Thoracic aorta (tissue), 2 donors: ENCODE data around the gene IBTK. TPM values are rescaled to one million over a fixed set of nuclear protein-coding genes. Genes with fewer than 3 reads are reported as not detected.
A peak's percentile ranks its signal among the peaks of the same experiment; 100 is the strongest.

ENCODE experiments used
- ATAC-seq: fragments of 150-250 bp; one replicate; pipeline ENCODE4 v1.8.0; 2017; ENCODE audit warnings: low read depth; ENCODE audit not compliant: insufficient number of reproducible peaks, low FRiP score
- DNase-seq: peaks from one replicate; pipeline ENCODE4 v3.0.0-alpha.2; 2020; ENCODE audit warnings: low spot score
- H3K27ac ChIP-seq, 2 donors: fragments of 200-600 bp; sonication (generic); 1 replicate in 1 of 2; 2 replicates in 1 of 2; pipeline ENCODE4 v1.5.1; 2016; ENCODE audit warnings: mild to moderate bottlenecking in 2 of 2, moderate library complexity in 2 of 2
- H3K27me3 ChIP-seq: fragments of 200-600 bp; sonication (generic); replicated peaks from 2 replicates; pipeline ENCODE4 v1.6.0; 2016; ENCODE audit warnings: mild to moderate bottlenecking; ENCODE audit not compliant: insufficient read depth
- H3K36me3 ChIP-seq: fragments of 200-600 bp; sonication (generic); one replicate; pipeline ENCODE4 v1.5.1; 2016
- H3K4me1 ChIP-seq, 2 donors: fragments of 200-600 bp; sonication (generic); 1 replicate in 1 of 2; 2 replicates in 1 of 2; pipeline versions ENCODE4 v1.5.1 to v1.6.0; 2016; ENCODE audit warnings: low read depth in 2 of 2, mild to moderate bottlenecking in 1 of 2; ENCODE audit not compliant: control insufficient read depth in 1 of 2
- H3K4me3 ChIP-seq: fragments of 200-600 bp; sonication (generic); 2 replicates; pipeline ENCODE4 v1.5.1; 2016; ENCODE audit warnings: mild to moderate bottlenecking
- H3K9me3 ChIP-seq: fragments of 200-600 bp; sonication (generic); 2 replicates; pipeline ENCODE4 v1.5.1; 2016
- total RNA-seq, 2 donors: library from RNA; depleted of rRNA; stranded (reverse); fragments of >200 nt; gene quantifications; one replicate each; pipeline versions ENCODE4 v1.1.0 to v1.2.3, GENCODE V29; 2016
- TF ChIP-seq, protein P1 (sequence below): fragments of 200-600 bp; sonication (generic); IDR thresholded peaks from one replicate; pipeline ENCODE4 v1.5.1; 2019; ENCODE audit warnings: antibody characterized with exemption

IBTK gene
- total RNA-seq, 2 donors from 2014 or later, result 18.1 to 36.8 TPM

DNA sequence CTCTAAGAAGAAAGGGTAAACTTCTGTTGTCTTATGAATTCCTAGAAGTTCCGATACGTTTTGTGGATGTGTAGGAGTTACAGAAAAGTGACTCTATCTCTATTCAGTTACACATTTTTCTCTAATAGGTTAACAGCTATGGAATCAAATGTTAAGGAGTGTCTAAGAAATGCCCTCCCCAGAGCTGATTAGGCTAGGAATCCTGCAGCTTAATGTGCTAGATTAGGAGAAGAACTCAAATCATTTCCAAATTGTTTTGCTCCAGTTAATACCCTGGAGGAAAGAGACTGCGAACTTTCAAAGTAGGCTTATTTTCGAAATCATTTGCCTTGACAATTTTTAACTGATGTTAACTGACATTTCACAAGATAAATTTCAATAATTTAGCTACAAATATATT is 51.9 kb downstream of the IBTK start:
- DNase-seq, result no peak
- TF ChIP-seq, protein P1, sequence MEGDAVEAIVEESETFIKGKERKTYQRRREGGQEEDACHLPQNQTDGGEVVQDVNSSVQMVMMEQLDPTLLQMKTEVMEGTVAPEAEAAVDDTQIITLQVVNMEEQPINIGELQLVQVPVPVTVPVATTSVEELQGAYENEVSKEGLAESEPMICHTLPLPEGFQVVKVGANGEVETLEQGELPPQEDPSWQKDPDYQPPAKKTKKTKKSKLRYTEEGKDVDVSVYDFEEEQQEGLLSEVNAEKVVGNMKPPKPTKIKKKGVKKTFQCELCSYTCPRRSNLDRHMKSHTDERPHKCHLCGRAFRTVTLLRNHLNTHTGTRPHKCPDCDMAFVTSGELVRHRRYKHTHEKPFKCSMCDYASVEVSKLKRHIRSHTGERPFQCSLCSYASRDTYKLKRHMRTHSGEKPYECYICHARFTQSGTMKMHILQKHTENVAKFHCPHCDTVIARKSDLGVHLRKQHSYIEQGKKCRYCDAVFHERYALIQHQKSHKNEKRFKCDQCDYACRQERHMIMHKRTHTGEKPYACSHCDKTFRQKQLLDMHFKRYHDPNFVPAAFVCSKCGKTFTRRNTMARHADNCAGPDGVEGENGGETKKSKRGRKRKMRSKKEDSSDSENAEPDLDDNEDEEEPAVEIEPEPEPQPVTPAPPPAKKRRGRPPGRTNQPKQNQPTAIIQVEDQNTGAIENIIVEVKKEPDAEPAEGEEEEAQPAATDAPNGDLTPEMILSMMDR, result no peak
- Histone ChIP-seq H3K27me3 (no peaks in the 10 kb centered on the region), H3K9me3 (no peaks in the 10 kb centered on the region), H3K36me3 (peaks cover 33% of the 10 kb centered on the region), H3K27ac (no peak overlapping the region), H3K4me1 (no peaks in the 10 kb centered on the region), H3K4me3 (no peak overlapping the region)
- ATAC-seq, result no peak

DNA sequence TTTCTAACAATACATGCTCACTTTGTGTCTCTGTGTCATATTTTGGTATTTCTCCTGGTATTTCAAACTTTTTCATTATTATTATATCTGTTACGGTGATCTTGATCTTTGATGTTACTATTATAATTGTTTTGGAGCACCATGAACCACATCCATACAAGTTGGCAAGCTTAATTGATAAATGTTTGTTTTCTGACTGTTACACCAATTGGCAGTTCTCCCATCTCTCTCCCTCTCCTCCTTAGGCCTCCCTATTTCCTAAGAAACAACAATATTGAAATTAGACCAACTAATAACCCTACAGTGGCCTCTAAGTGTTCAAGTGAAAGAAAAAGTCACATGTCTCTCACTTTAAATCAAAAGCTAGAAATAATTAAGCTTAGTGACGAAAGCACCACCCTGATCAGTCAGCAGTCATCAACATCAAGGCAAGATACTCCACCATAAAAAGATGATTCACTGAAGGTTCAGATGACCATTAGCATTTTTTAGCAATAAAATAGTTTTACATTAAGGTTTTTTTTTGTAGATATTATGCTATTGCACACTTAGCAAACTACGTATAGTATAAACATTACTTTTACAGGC is 61.5 kb downstream of the IBTK start:
- Histone ChIP-seq H3K4me1 (peaks cover 0 to 4% of the 10 kb centered on the region in 2 donors), H3K4me3 (no peak overlapping the region), H3K36me3 (peaks cover 21% of the 10 kb centered on the region), H3K9me3 (no peaks in the 10 kb centered on the region), H3K27ac (peak overlapping the region in 1 of 2 donors; percentile 12), H3K27me3 (no peaks in the 10 kb centered on the region)
- TF ChIP-seq, protein P1, result no peak
- DNase-seq, result no peak
- ATAC-seq, result no peak

DNA sequence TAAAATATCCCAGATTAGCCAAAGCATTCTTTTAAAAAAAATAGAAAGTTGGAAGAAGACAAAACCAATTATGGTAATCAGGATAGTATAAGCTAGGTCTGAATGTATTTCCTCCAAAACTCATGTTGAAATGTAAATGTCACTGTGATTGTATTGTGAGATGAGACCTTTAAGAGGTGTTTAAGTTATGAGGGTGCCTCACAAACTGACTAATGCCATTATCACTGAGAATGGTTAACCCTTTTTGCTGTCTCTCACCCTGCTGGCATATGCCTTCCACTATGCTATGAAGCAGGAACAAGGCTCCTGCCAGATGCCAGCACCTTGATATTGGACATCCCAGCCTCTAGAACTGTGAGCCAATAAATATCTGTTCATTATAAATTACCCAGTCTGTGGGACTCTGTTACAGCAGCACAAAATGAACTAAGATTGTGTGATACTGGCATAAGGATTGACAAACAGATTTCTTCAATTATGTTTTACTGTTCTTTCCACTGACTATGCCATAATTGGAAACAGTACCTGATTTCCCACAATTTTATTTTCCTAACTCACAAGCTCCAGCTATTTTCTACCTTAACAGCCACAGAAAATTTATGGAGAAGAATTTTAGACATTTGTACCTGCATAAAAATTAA is 63.8 kb downstream of the IBTK start:
- no peak for DNase-seq
- Histone ChIP-seq H3K4me1 (peaks cover 0 to 4% of the 10 kb centered on the region in 2 donors), H3K27me3 (no peaks in the 10 kb centered on the region), H3K36me3 (peaks cover 12% of the 10 kb centered on the region), H3K9me3 (no peaks in the 10 kb centered on the region), H3K4me3 (no peak overlapping the region), H3K27ac (no peak overlapping the region)
- no peak for ATAC-seq
- TF ChIP-seq, protein P1, result no peak

DNA sequence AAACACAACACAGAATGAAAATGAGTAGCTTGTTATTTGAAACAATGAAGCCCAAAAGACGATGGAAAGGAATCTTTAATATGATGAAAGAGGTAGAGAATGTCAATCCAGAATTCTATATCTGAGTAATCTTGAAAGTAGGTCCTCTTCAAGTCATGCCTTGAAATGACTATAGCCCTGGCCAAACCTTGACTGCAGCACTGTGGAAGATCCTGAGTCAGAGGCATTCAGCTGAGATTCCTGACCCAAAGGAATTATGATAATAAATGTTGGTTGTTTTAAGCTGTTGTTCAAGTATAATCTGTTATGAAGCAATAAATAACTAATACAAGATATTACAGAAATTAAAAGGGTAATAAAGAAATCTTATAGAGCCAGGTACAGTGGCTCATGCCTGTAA is 64.8 kb downstream of the IBTK start:
- Histone ChIP-seq H3K4me1 (peaks cover 0 to 4% of the 10 kb centered on the region in 2 donors), H3K4me3 (no peak overlapping the region), H3K36me3 (peaks cover 10% of the 10 kb centered on the region), H3K9me3 (no peaks in the 10 kb centered on the region), H3K27ac (no peak overlapping the region), H3K27me3 (no peaks in the 10 kb centered on the region)
- ATAC-seq (no peak), DNase-seq (no peak)
- TF ChIP-seq, protein P1, result no peak

DNA sequence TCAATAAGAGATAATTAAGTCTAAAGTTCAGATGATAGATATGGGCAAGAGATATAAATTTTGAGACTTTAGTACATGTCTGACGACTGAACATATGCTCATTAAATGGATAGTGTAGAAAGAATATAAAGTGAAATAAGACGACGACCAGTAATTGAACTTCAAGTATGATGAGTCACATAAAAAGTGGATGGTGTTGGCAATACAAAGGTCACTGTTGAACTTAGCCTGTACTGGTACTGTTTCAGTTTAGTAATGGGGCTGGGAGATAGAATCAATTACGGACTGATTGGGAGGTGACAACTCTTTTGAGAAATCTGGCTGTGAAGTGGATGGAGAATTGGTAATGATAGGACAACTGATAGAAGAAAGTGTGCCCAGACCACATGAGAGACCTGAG is 68.1 kb downstream of the IBTK start:
- Histone ChIP-seq H3K4me1 (no peaks in the 10 kb centered on the region), H3K36me3 (peaks cover 10% of the 10 kb centered on the region), H3K27me3 (no peaks in the 10 kb centered on the region), H3K4me3 (no peak overlapping the region), H3K27ac (no peak overlapping the region), H3K9me3 (no peaks in the 10 kb centered on the region)
- TF ChIP-seq, protein P1, result no peak
- DNase-seq (no peak), ATAC-seq (no peak)
